ENCODE data around the gene FBLN1.
"Not testable (repeated sequence)": the region's sequence is repeated elsewhere in the genome, so short reads cannot be mapped to it uniquely, and the experiment has no call there.

Gene FBLN1

DNA sequence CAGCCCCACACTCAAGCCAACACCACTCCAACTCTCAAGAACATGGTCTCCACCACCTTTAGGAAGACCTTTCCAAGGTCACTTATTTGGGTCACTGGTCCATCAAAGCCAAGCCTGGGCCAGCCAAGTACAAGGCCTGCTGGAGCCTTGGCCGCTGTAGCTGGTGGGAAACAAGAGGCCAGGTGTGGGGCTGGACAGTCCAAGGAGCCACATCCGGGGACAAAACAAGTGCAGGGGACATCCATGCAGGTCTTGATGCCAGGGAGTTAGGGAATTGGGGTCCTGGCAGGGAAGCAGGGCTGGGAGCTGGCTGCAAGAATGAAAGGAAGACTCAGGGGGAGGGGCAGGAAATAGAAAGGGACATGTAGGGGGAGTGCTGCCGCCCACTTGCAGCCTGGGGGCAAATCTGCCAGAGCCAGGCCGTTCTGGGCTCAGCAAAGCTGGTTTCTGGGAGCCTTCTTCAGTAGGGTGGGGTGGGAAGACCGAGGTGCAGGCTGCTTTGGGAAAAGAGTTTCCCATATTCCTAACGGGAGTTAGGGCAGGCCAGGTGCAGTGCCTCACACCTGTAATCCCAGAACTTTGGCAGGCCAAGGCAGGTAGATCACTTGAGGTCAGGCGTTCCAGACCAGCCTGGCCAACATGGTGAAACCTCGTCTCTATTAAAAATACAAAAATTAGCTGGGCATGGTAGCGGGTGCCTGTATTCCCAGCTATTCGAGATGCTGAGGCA is 99.5 kb downstream of the FBLN1 start:
- peaks cover 15% of the 10 kb centered on the region for H3K36me3 Mint-ChIP-seq (ENCODE audit: low read depth)
- no peaks in the 10 kb centered on the region for H3K9me3 Mint-ChIP-seq
- TF ChIP-seq, protein P1, sequence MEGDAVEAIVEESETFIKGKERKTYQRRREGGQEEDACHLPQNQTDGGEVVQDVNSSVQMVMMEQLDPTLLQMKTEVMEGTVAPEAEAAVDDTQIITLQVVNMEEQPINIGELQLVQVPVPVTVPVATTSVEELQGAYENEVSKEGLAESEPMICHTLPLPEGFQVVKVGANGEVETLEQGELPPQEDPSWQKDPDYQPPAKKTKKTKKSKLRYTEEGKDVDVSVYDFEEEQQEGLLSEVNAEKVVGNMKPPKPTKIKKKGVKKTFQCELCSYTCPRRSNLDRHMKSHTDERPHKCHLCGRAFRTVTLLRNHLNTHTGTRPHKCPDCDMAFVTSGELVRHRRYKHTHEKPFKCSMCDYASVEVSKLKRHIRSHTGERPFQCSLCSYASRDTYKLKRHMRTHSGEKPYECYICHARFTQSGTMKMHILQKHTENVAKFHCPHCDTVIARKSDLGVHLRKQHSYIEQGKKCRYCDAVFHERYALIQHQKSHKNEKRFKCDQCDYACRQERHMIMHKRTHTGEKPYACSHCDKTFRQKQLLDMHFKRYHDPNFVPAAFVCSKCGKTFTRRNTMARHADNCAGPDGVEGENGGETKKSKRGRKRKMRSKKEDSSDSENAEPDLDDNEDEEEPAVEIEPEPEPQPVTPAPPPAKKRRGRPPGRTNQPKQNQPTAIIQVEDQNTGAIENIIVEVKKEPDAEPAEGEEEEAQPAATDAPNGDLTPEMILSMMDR (IDR thresholded peaks at IDR 0.05), result no peak
- H3K27ac Mint-ChIP-seq, result no peak overlapping the region
- peaks cover 3% of the 10 kb centered on the region for H3K27me3 Mint-ChIP-seq (ENCODE audit: low read depth, poor library complexity)
- H3K4me3 Mint-ChIP-seq, result no peak overlapping the region
- DNase-seq, result no peak
- H3K4me1 Mint-ChIP-seq, result peaks cover 37% of the 10 kb centered on the region

DNA sequence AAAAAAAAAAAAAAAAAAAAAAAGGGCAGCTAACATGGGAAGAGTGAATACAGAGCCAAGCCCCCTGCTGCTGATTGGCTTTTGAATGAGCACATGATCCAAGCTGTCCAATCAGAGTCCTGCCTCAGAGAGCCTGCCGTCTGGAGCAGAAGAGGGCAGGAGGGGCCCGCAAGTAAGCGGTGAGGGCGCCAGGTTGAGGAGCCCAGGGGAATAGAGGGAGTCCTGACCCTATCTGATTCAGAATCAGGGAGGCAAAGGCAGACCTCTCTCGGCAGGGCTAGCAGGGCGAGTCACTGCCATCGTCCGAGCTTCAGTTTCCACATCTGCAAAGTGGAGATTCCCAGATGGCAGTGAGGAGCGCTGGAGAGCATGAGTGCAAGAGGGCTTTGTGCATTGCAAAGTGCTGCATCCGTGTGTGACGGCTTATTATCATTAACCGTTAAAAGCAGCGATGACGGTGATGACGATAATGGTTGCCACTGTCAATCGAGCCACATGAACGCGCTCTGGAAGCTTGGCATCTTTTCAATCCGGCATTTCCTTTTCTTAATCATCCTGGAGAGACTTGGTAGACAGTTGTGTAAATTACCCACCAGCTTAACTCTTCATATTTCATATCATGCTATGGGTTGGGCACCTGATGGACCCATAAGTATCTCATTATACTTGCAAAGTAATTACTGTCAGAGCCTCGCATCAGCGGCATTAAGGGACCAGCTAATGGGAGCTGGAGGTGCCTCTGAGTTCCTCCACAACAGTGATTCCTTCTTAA is 100.3 kb downstream of the FBLN1 start:
- Mint-ChIP-seq H3K36me3 (ENCODE audit: low read depth) (peaks cover 15% of the 10 kb centered on the region), H3K4me1 (peaks cover 37% of the 10 kb centered on the region), H3K9me3 (no peaks in the 10 kb centered on the region), H3K4me3 (no peak overlapping the region), H3K27me3 (ENCODE audit: low read depth, poor library complexity) (peaks cover 3% of the 10 kb centered on the region), H3K27ac (peak overlapping the region; percentile 51)
- TF ChIP-seq, protein P1 (IDR thresholded peaks at IDR 0.05), result no peak
- no peak for DNase-seq

DNA sequence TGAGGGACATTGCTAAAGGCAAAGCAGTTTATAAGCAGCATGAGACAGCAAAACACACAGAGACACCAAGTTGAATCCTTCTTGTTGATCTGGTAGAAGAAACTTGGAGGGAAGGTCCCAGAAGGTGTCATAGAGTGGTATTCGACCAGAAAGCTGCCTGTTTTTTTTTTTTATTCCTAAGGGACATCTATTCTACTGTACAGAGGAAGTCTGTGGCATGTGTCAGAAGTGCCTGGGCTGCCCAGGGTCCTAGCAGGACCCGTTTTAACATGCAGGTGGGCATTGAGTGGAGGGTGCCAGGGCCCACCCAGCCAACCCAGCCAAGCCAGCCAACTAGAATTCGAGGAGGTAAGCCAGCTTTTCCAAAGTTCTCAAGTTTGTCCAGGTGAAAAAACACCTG is 100.9 kb downstream of the FBLN1 start:
- Mint-ChIP-seq H3K9me3 (no peaks in the 10 kb centered on the region), H3K27ac (no peak overlapping the region)
- TF ChIP-seq, protein P1 (IDR thresholded peaks at IDR 0.05), result no peak

DNA sequence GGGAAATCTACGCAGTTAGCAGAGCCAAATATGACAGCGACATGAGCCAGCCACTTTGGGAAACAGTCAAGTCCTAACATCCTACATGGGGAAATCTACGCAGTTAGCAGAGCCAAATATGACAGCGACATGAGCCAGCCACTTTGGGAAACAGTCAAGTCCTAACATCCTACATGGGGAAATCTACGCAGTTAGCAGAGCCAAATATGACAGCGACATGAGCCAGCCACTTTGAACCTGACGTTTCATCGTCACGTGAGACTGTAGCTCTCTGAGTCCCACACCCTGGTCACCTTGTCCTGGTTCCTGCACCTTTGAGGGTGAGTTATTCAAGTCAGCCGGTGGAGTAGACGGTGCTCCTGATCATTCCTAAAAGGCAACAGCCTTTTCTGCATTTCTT is 105.4 kb downstream of the FBLN1 start:
- H3K27ac Mint-ChIP-seq, result peak overlapping the region; percentile 32
- DNase-seq, result not testable (repeated sequence)
- peaks cover 39% of the 10 kb centered on the region for H3K4me1 Mint-ChIP-seq

More for the DNA sequence above, 100.9 kb downstream of the FBLN1 start:
- Mint-ChIP-seq H3K36me3 (ENCODE audit: low read depth) (peaks cover 15% of the 10 kb centered on the region), H3K4me3 (no peak overlapping the region), H3K27me3 (ENCODE audit: low read depth, poor library complexity) (peaks cover 3% of the 10 kb centered on the region), H3K4me1 (peaks cover 37% of the 10 kb centered on the region)
- no peak for DNase-seq

DNA sequence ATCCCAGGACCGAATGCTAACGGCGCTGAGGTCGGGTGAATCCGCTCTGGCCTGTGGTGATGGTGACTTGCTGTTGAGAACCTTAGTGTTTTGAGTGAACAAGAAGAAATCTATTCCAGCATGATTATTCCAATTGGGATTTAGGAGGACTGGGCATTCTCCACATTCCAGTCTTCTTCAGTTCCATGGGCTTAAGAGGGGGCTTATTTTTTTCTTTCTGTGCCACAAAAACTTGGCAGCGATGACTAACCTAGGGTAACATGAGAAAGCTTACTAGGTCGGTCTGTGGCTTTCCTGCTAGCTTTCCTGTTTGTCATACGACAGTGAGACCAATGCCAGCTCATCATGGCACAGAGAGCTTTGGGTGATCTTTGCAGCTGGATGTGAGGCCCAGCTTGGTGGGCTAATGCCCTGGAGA is 106.1 kb downstream of the FBLN1 start:
- TF ChIP-seq, protein P1 (IDR thresholded peaks at IDR 0.05), result no peak
- H3K9me3 Mint-ChIP-seq, result no peaks in the 10 kb centered on the region
- H3K4me1 Mint-ChIP-seq, result peaks cover 39% of the 10 kb centered on the region
- no peak for DNase-seq
- H3K4me3 Mint-ChIP-seq, result no peak overlapping the region
- H3K36me3 Mint-ChIP-seq (ENCODE audit: low read depth), result peaks cover 4% of the 10 kb centered on the region
- no peak overlapping the region for H3K27ac Mint-ChIP-seq
- H3K27me3 Mint-ChIP-seq (ENCODE audit: low read depth, poor library complexity), result peaks cover 6% of the 10 kb centered on the region

More for the DNA sequence above, 105.4 kb downstream of the FBLN1 start:
- H3K4me3 Mint-ChIP-seq; H3K9me3 Mint-ChIP-seq; H3K36me3 Mint-ChIP-seq (ENCODE audit: low read depth); H3K27me3 Mint-ChIP-seq (ENCODE audit: low read depth, poor library complexity): not testable (repeated sequence)

DNA sequence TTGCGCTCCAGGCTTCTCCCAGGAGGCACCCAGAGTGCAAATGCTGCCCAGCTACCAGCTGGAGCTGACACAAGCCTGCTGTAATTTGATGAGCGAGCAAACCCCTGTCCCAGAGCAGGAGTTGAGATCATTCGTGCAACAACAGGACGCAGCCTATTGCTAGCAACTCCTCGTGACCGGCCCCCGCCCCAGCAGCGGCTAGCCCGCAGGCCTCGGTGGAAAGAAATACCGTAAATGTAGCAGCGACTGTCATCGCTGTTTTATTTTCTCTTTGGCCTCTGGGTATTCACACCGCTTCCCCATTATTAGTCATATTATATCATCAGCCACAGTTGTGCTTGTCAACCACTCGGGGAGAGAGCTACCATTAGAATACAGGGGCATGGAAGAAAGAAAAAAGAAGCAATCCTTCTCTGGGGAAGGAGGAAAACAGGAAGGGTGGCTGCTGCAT is 109.8 kb downstream of the FBLN1 start:
- Mint-ChIP-seq H3K27me3 (ENCODE audit: low read depth, poor library complexity) (peaks cover 8% of the 10 kb centered on the region), H3K36me3 (ENCODE audit: low read depth) (no peaks in the 10 kb centered on the region), H3K4me1 (peaks cover 22% of the 10 kb centered on the region), H3K9me3 (peaks cover 4% of the 10 kb centered on the region), H3K27ac (peak overlapping the region; percentile 36), H3K4me3 (no peak overlapping the region)
- TF ChIP-seq, protein P1 (IDR thresholded peaks at IDR 0.05), result no peak
- peak; percentile 19 for DNase-seq
